GM21825 (cell line): Measurements from ENCODE around the gene GSC.
"Not testable (repeated sequence)": the region's sequence is repeated elsewhere in the genome, so short reads cannot be mapped to it uniquely, and the experiment has no call there.

ENCODE experiments used
- ATAC-seq: cut with Tn5 transposase; IDR thresholded peaks from one replicate; pipeline ENCODE4 v1.9.1; 2021; ENCODE audit warnings: mild to moderate bottlenecking, moderate library complexity; ENCODE audit not compliant: unreplicated experiment

The GSC gene

GRCh38 chr14:94747739-94748138 is 22.2 kb downstream of the GSC start:
- ATAC-seq: no peak

GRCh38 chr14:94747153-94747552 is 22.8 kb downstream of the GSC start:
- not testable (repeated sequence) for ATAC-seq

- no peak for ATAC-seq
These were observed 23.8 kb downstream of the GSC start for GRCh38 chr14:94746131-94746530.

- no peak for ATAC-seq
These were observed 31.2 kb downstream of the GSC start for GRCh38 chr14:94738751-94739150.

- ATAC-seq: no peak
These were observed 31.8 kb downstream of the GSC start for GRCh38 chr14:94738097-94738496.

- ATAC-seq: no peak
These were observed 41.0 kb downstream of the GSC start for GRCh38 chr14:94728950-94729349.

- ATAC-seq: not testable (repeated sequence)
These were observed 41.5 kb downstream of the GSC start for GRCh38 chr14:94728440-94728839.

- ATAC-seq: not testable (repeated sequence)
These were observed 43.3 kb downstream of the GSC start for GRCh38 chr14:94726649-94727048.

- ATAC-seq: no peak
These were observed 44.9 kb downstream of the GSC start for GRCh38 chr14:94724993-94725392.

- ATAC-seq: no peak
These were observed 47.5 kb downstream of the GSC start for GRCh38 chr14:94722397-94722796.
